ENCODE data around the gene KLHDC1. TPM values are rescaled to one million over a fixed set of nuclear protein-coding genes. Genes with fewer than 3 reads are reported as not detected.
"Not testable (repeated sequence)": the region's sequence is repeated elsewhere in the genome, so short reads cannot be mapped to it uniquely, and the experiment has no call there.

Gene KLHDC1
- total RNA-seq, 1 donor from 2014 or later: 1.2 TPM

GRCh38 chr14:49654511-49654910, 38.4 kb upstream of the KLHDC1 start:
- no peak for DNase-seq (ENCODE audit: low read depth)

GRCh38 chr14:49657500-49657899, 35.4 kb upstream of the KLHDC1 start:
- not testable (repeated sequence) for H4K20me1 ChIP-seq (ENCODE audit: insufficient read depth, low read length); H3K9me3 ChIP-seq (ENCODE audit: insufficient read depth, low read depth, low read length); H3K4me3 ChIP-seq (ENCODE audit: insufficient read depth, low read depth, low read length); H3K4me2 ChIP-seq (ENCODE audit: low read length); H3K27me3 Mint-ChIP-seq (ENCODE audit: low read depth, unreplicated experiment); FAIRE-seq; H2AFZ ChIP-seq (ENCODE audit: low read depth, low read length); H3K4me1 ChIP-seq (ENCODE audit: insufficient read depth, low read length); H3K4me1 Mint-ChIP-seq (ENCODE audit: low read depth, unreplicated experiment); H3K4me3 Mint-ChIP-seq (ENCODE audit: unreplicated experiment); H3K27ac Mint-ChIP-seq (ENCODE audit: unreplicated experiment); H3K36me3 Mint-ChIP-seq (ENCODE audit: low read depth, unreplicated experiment); H3K9me3 Mint-ChIP-seq (ENCODE audit: unreplicated experiment); DNase-seq (ENCODE audit: low read depth); H3K27ac ChIP-seq (ENCODE audit: low read depth, low read length); H3K36me3 ChIP-seq (ENCODE audit: insufficient read depth, low read length); H3K79me2 ChIP-seq (ENCODE audit: insufficient read depth, low read length); H3K9ac ChIP-seq (ENCODE audit: low read length); H3K27me3 ChIP-seq (ENCODE audit: insufficient read depth, low read length)

More at GRCh38 chr14:49654511-49654910, 38.4 kb upstream of the KLHDC1 start:
- TF ChIP-seq CTCF (IDR thresholded peaks at IDR 0.05; ENCODE audit: insufficient read depth, low read depth, low read length) (no peak), EZH2 (IDR thresholded peaks at IDR 0.05; ENCODE audit: insufficient read depth, low read length) (no peak)
- Histone ChIP-seq H3K4me3 (ENCODE audit: insufficient read depth, low read depth, low read length) (no peak overlapping the region), H3K36me3 (ENCODE audit: insufficient read depth, low read length) (no peaks in the 10 kb centered on the region), H2AFZ (ENCODE audit: low read depth, low read length) (no peak overlapping the region), H4K20me1 (ENCODE audit: insufficient read depth, low read length) (no peaks in the 10 kb centered on the region), H3K27me3 (ENCODE audit: insufficient read depth, low read length) (no peaks in the 10 kb centered on the region), H3K9me3 (ENCODE audit: insufficient read depth, low read depth, low read length) (no peaks in the 10 kb centered on the region), H3K4me2 (ENCODE audit: low read length) (no peak overlapping the region), H3K9ac (ENCODE audit: low read length) (no peak overlapping the region), H3K27ac (ENCODE audit: low read depth, low read length) (no peak overlapping the region), H3K79me2 (ENCODE audit: insufficient read depth, low read length) (no peaks in the 10 kb centered on the region), H3K4me1 (ENCODE audit: insufficient read depth, low read length) (no peaks in the 10 kb centered on the region)
- Mint-ChIP-seq H3K4me3 (ENCODE audit: unreplicated experiment) (no peak overlapping the region), H3K4me1 (ENCODE audit: low read depth, unreplicated experiment) (no peaks in the 10 kb centered on the region), H3K27me3 (ENCODE audit: low read depth, unreplicated experiment) (no peaks in the 10 kb centered on the region), H3K36me3 (ENCODE audit: low read depth, unreplicated experiment) (no peaks in the 10 kb centered on the region), H3K9me3 (ENCODE audit: unreplicated experiment) (no peaks in the 10 kb centered on the region), H3K27ac (ENCODE audit: unreplicated experiment) (no peak overlapping the region)
- FAIRE-seq: no peak

- Histone ChIP-seq H3K36me3 (ENCODE audit: insufficient read depth, low read length) (no peaks in the 10 kb centered on the region), H3K4me1 (ENCODE audit: insufficient read depth, low read length) (no peaks in the 10 kb centered on the region), H3K79me2 (ENCODE audit: insufficient read depth, low read length) (no peaks in the 10 kb centered on the region), H3K27ac (ENCODE audit: low read depth, low read length) (no peak overlapping the region), H4K20me1 (ENCODE audit: insufficient read depth, low read length) (no peaks in the 10 kb centered on the region), H3K4me3 (ENCODE audit: insufficient read depth, low read depth, low read length) (no peak overlapping the region), H3K27me3 (ENCODE audit: insufficient read depth, low read length) (no peaks in the 10 kb centered on the region), H2AFZ (ENCODE audit: low read depth, low read length) (no peak overlapping the region), H3K9ac (ENCODE audit: low read length) (no peak overlapping the region), H3K9me3 (ENCODE audit: insufficient read depth, low read depth, low read length) (no peaks in the 10 kb centered on the region), H3K4me2 (ENCODE audit: low read length) (no peak overlapping the region)
- H3K4me3 Mint-ChIP-seq (ENCODE audit: unreplicated experiment): no peak overlapping the region
- no peak for TF ChIP-seq CTCF (IDR thresholded peaks at IDR 0.05; ENCODE audit: insufficient read depth, low read depth, low read length)
- no peak for TF ChIP-seq EZH2 (IDR thresholded peaks at IDR 0.05; ENCODE audit: insufficient read depth, low read length)
- H3K27me3 Mint-ChIP-seq (ENCODE audit: low read depth, unreplicated experiment): no peaks in the 10 kb centered on the region
- no peaks in the 10 kb centered on the region for H3K36me3 Mint-ChIP-seq (ENCODE audit: low read depth, unreplicated experiment)
- no peak for FAIRE-seq
- H3K4me1 Mint-ChIP-seq (ENCODE audit: low read depth, unreplicated experiment): no peaks in the 10 kb centered on the region
- no peaks in the 10 kb centered on the region for H3K9me3 Mint-ChIP-seq (ENCODE audit: unreplicated experiment)
- no peak overlapping the region for H3K27ac Mint-ChIP-seq (ENCODE audit: unreplicated experiment)
- DNase-seq (ENCODE audit: low read depth): no peak
Observed at GRCh38 chr14:49659526-49660455, 33.1 kb upstream of the KLHDC1 start.

Data from astrocyte (in vitro differentiated cells and primary cell).